PC-9 (cell line): Measurements from ENCODE around the gene CACNA1D.

ENCODE experiments used
- EZH2 ChIP-seq: fragments of 200-600 bp; sonication (generic); IDR thresholded peaks from 2 replicates; pipeline ENCODE4 v1.8.0; 2017; ENCODE audit warnings: antibody characterized with exemption, low read depth
- TF ChIP-seq, protein P1 (sequence below): fragments of 200-600 bp; sonication (generic); conservative IDR thresholded peaks from 2 replicates; pipeline ENCODE4 v1.6.1; 2017; ENCODE audit warnings: mixed run types, antibody characterized with exemption, mild to moderate bottlenecking, moderate library complexity

DNA sequence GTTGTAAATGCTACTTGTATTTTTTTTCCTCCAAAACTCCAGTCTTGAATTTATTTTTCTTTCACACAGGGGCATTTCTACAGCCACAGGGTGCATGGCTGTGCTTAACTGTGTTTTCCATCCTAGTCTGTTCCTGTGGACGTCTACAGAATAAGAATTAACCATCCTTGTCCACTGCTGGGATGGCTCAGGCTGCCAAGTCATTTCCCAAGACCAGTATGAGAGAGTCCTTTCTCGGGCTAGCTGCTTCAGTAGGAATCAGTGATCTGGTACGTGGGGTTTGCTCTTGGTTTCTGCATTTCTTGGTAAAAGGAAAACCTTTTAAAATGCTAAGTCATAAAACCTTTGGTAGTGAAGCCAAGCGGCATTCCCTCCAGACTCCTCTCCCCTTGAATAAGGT lies 322.0 kb downstream of the CACNA1D start:
- TF ChIP-seq, protein P1, sequence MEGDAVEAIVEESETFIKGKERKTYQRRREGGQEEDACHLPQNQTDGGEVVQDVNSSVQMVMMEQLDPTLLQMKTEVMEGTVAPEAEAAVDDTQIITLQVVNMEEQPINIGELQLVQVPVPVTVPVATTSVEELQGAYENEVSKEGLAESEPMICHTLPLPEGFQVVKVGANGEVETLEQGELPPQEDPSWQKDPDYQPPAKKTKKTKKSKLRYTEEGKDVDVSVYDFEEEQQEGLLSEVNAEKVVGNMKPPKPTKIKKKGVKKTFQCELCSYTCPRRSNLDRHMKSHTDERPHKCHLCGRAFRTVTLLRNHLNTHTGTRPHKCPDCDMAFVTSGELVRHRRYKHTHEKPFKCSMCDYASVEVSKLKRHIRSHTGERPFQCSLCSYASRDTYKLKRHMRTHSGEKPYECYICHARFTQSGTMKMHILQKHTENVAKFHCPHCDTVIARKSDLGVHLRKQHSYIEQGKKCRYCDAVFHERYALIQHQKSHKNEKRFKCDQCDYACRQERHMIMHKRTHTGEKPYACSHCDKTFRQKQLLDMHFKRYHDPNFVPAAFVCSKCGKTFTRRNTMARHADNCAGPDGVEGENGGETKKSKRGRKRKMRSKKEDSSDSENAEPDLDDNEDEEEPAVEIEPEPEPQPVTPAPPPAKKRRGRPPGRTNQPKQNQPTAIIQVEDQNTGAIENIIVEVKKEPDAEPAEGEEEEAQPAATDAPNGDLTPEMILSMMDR, result no peak
- TF ChIP-seq EZH2, result no peak
